Left lung (tissue), 10 donors: ENCODE results near the gene SOX10. TPM values are rescaled to one million over a fixed set of nuclear protein-coding genes. Genes with fewer than 3 reads are reported as not detected.
A peak's percentile ranks its signal among the peaks of the same experiment; 100 is the strongest.

Experiments
- ATAC-seq: fragments of 200-7000 bp; cut with Tn5 transposase; one replicate; pipeline ENCODE4 v1.9.1; 2020; ENCODE audit warnings: moderate library complexity
- DNase-seq, 4 donors: peaks; one replicate each; pipeline ENCODE4 v3.0.0-alpha.2; 2013 to 2020
- H3K27ac ChIP-seq, 2 donors: fragments of 200-600 bp; sonication (generic) in 1 of 2; one replicate each; pipeline versions ENCODE4 v1.5.0 to v1.8.0; 2020 to 2021
- H3K27me3 ChIP-seq, 2 donors: fragments of 200-600 bp; sonication (generic) in 1 of 2; one replicate each; pipeline versions ENCODE4 v1.5.0 to v1.8.0; 2020 to 2021
- H3K36me3 ChIP-seq, 2 donors: fragments of 200-600 bp; sonication (generic) in 1 of 2; one replicate each; pipeline versions ENCODE4 v1.5.0 to v1.8.0; 2020 to 2021
- H3K4me1 ChIP-seq, 2 donors: fragments of 200-600 bp; one replicate each; pipeline ENCODE4 v1.8.0; 2021
- H3K4me3 ChIP-seq, 2 donors: fragments of 200-600 bp; sonication (generic) in 1 of 2; one replicate each; pipeline versions ENCODE4 v1.5.0 to v1.8.0; 2020 to 2021; ENCODE audit warnings: mild to moderate bottlenecking in 1 of 2
- H3K9me3 ChIP-seq, 2 donors: fragments of 200-600 bp; sonication (generic) in 1 of 2; one replicate each; pipeline versions ENCODE4 v1.5.0 to v1.8.0; 2020 to 2021
- CTCF ChIP-seq, 2 donors: fragments of 200-600 bp; sonication (generic) in 1 of 2; IDR thresholded peaks; one replicate each; pipeline versions ENCODE4 v1.5.0 to v1.8.0; 2021; ENCODE audit warnings: antibody characterized with exemption in 2 of 2
- intact Hi-C, 2 donors: fragments of 100-400 bp; cut with DNase I; formaldehyde crosslinking; loops; one replicate each; pipeline versions ENCODE4 v1.11.2 to v1.14.2; 2022
- polyA plus RNA-seq, 6 donors: library from polyadenylated mRNA; unstranded; fragments of 120-200 nt; gene quantifications; one replicate each; pipeline ENCODE4 v1.2.1, GENCODE V29; 2013; ENCODE audit not compliant: insufficient read length in 6 of 6
- total RNA-seq, 2 donors: library from RNA; stranded (reverse); fragmentation: NEBNext Ultra II Directional; extraction: Animal tissue kit (Norgen Biotek cat#: 25700); gene quantifications; one replicate each; pipeline ENCODE4 v1.2.1, GENCODE V29; 2021
- donor health status: DM: no; HTN: yes; CAD: no.
- donor health status: DM: no; HTN: no; CAD: no.

SOX10 gene
- total and polyA plus RNA-seq, 8 donors = 0.41 to 1.0 (median 0.83) TPM; not detected in 2

- peaks cover 0 to 66% of the 10 kb centered on the region in 2 donors for H3K36me3 ChIP-seq
- H3K4me3 ChIP-seq = no peak overlapping the region
- no peaks in the 10 kb centered on the region for H3K9me3 ChIP-seq
- DNase-seq = peak in 3 of 4 donors; percentile 62 to 89 (median 88)
- intact Hi-C loops = no loop called here
- H3K27ac ChIP-seq = peak overlapping the region; percentile 40 to 73
- no peak for TF ChIP-seq CTCF (IDR thresholded peaks at IDR 0.05)
- H3K4me1 ChIP-seq = peaks cover 29 to 49% of the 10 kb centered on the region in 2 donors
- H3K27me3 ChIP-seq = no peaks in the 10 kb centered on the region
- peak; percentile 51 for ATAC-seq
Measured at GRCh38 chr22:37932821-37933578, 51.4 kb downstream of the SOX10 start.

GRCh38 chr22:37932401-37932800 lies 52.0 kb downstream of the SOX10 start:
- Histone ChIP-seq H3K4me1 (peaks cover 29 to 49% of the 10 kb centered on the region in 2 donors), H3K9me3 (no peaks in the 10 kb centered on the region), H3K27ac (peak overlapping the region; percentile 24 to 49), H3K4me3 (no peak overlapping the region), H3K36me3 (peaks cover 0 to 66% of the 10 kb centered on the region in 2 donors), H3K27me3 (no peaks in the 10 kb centered on the region)
- ATAC-seq (peak; percentile 9), DNase-seq (no peak)
- intact Hi-C loops = no loop called here
- TF ChIP-seq CTCF (IDR thresholded peaks at IDR 0.05) = no peak

GRCh38 chr22:37931893-37932389 lies 52.4 kb downstream of the SOX10 start:
- Histone ChIP-seq H3K4me3 (no peak overlapping the region), H3K4me1 (peaks cover 29 to 49% of the 10 kb centered on the region in 2 donors), H3K27ac (peak overlapping the region; percentile 24 to 59), H3K36me3 (peaks cover 0 to 66% of the 10 kb centered on the region in 2 donors), H3K9me3 (no peaks in the 10 kb centered on the region), H3K27me3 (no peaks in the 10 kb centered on the region)
- TF ChIP-seq CTCF (IDR thresholded peaks at IDR 0.05) = no peak
- intact Hi-C loops = no loop called here
- peak in 2 of 4 donors; percentile 46 to 70 for DNase-seq
- ATAC-seq = peak; percentile 63

GRCh38 chr22:37930952-37931440 lies 53.4 kb downstream of the SOX10 start:
- peak; percentile 8 for ATAC-seq
- Histone ChIP-seq H3K9me3 (no peaks in the 10 kb centered on the region), H3K4me1 (peaks cover 29 to 49% of the 10 kb centered on the region in 2 donors), H3K36me3 (peaks cover 0 to 66% of the 10 kb centered on the region in 2 donors), H3K27me3 (no peaks in the 10 kb centered on the region), H3K4me3 (no peak overlapping the region), H3K27ac (peak overlapping the region in 1 of 2 donors; percentile 37)
- intact Hi-C loops = no loop called here
- no peak for TF ChIP-seq CTCF (IDR thresholded peaks at IDR 0.05)
- no peak for DNase-seq

- no peaks in the 10 kb centered on the region for H3K27me3 ChIP-seq
- H3K27ac ChIP-seq = peak overlapping the region in 1 of 2 donors; percentile 37
- intact Hi-C loops = no loop called here
- H3K9me3 ChIP-seq = no peaks in the 10 kb centered on the region
- DNase-seq = no peak
- no peak overlapping the region for H3K4me3 ChIP-seq
- H3K36me3 ChIP-seq = peaks cover 0 to 71% of the 10 kb centered on the region in 2 donors
- ATAC-seq = no peak
- peaks cover 29 to 49% of the 10 kb centered on the region in 2 donors for H3K4me1 ChIP-seq
- TF ChIP-seq CTCF (IDR thresholded peaks at IDR 0.05) = peak in 1 of 2 donors; percentile 36
Measured at GRCh38 chr22:37930270-37930951, 53.9 kb downstream of the SOX10 start.
